Fibroblast of skin of left biceps (primary cell): Measurements from ENCODE around the gene KIF20A.
"Not testable (repeated sequence)": the region's sequence is repeated elsewhere in the genome, so short reads cannot be mapped to it uniquely, and the experiment has no call there.

Experiments used
- DNase-seq, 2 experiments: peaks; one replicate each; pipeline ENCODE4 v3.0.0-alpha.2; 2013; ENCODE audit warnings: low read depth in 2 of 2

Gene KIF20A

DNA sequence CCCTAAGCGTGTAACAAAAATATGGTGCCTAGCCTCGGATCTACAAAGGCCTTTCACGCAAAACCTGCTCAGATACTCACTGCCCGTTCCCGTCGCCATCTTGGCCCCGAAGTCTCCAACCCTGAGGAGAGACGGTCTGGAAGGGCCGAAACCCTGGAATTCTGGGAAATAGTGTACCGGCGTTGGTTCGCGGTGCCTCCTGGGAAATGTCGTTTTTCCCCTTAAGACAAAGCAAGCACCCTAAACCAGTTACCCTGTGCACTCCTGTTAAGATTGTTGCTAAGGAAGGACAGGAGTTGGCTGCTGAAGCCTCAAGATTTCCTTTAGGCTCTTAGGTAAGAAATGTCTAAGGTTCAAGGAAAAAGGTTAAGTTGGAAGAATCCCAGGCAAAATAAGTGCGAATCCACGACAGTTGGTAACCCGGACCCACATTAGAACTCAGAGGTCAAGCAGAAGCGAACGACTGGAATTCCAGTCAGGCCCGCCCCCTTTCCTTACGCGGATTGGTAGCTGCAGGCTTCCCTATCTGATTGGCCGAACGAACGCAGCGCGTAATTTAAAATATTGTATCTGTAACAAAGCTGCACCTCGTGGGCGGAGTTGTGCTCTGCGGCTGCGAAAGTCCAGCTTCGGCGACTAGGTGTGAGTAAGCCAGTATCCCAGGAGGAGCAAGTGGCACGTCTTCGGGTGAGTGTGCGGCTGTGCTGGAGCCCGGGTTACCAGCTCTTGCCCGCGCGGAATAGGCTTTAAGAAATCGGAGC, at the start of gene KIF20A, which contains the start of gene BRD8:
Gene KIF20A (plus strand): TSS at position 597 of the 761 bp plus-strand sequence. CDS start 569 bp downstream, outside the sequence.
Gene BRD8 (minus strand): TSS at position 115 of the 761 bp plus-strand sequence. CDS start 16 bp downstream, at position 99.
- peak; percentile 85 to 86 for DNase-seq

DNA sequence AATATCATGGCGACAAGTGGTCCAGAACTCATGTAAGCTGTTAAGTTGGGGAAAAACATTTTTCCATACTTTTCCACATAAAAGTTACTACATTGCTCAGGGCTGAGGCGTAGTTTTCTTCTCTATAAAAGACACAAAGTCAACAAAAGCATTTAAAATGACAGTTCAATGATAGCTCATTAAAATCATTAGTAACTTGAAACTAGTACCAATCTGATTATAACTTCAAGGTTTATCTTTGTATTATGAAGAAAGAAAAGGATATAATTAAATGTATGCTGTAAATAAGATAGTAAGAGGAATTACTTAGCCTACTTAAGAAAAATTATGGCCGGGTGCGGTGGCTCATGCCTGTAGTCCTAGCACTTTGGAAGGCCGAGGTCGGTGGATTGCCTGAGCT, 49.6 kb upstream of the KIF20A start:
- no peak for DNase-seq

DNA sequence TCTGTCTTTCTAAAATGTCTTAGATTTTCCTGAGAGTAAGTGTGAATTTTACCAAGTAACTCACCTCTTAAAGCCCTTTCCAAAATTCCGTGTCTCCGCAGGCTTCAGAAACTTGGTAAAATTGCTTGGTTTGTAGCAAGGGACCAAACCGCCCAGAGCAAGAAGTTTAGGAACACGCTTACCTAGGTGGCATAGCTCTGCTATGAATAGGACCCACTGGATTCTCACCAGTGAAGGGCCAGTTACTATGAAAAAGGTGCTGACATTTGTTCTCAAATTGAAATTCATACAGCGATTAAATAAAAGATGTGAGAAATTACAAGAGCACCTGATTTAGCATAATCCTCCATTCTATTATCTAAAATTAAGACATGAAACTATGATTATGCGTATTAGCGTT, 46.4 kb upstream of the KIF20A start:
- no peak for DNase-seq

DNA sequence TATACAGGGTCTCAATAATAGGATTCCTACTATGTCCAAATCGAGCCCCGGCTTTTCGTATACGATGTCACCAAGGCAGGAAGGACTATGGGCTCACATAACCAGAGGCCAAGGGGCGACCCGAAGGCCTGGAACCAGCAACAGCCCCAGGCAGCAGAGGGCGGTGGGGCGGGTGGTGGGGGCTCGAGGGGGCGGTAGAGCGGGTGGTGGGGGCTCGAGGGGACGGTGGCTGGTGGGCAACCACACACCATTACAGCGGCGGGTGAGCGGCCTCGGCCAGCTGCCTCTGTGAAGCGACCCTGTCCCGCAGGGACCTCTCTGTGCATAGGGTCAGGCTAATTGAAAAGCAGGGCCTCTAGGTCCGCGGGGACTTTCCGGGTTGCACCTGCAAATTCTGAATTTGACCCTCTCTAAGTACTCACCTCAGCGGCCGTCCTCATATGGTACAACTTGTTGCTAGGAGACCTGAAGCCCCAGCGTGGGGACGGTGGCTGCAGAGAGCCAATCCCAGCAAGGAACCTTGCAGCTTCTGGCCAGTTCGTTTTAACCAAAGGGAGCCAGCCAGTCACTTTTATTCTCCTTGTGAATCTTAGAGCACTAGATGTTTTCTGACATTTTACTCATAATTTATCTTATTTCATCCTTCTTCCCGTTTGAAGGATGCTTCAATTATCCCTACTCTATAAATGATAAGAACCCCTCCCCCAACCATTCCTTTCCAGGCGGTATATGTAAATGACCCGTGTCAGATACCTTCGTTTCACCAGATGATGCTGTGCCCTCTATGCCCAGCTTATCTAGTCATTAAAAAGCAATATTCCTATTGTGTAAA, 39.7 kb upstream of the KIF20A start, which contains the start of gene NME5:
Gene NME5 (minus strand): TSS at position 480 of the 832 bp plus-strand sequence. CDS start 648 bp downstream, outside the sequence.
- DNase-seq, result no peak

DNA sequence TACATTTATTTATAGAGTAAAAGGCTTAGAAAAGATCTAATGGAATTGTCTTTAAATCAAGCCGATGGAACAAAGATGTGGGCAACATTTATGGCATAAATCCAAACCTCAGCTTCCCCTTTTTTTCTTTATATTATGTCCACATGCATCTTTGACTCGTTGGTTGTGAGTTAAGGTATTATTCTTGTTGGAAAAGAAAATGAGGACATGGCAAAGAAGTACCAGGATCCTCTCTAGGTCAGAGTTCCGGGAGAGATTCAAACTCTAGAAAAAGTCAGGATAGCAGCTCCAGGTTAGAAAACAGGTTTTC, 39.2 kb upstream of the KIF20A start:
- DNase-seq, result no peak

DNA sequence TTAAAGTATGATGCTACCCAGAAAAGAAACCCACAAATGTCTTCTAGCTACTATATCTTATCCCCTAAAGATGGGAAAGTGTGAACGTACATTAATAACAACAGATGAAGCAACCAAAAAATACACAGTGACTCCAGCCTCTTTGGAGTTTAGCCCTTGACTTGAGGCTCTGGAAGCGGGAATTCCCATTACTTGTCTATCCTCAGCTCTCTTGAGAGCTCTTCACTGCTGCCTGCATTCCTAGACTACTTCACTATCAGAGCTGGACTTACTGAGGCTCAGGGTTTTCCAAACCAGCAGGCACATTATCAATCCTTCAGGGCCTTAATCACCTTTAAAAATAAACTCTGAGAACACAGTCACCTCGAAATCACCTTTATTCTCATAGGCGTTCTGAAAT, 38.6 kb upstream of the KIF20A start:
- DNase-seq, result no peak

DNA sequence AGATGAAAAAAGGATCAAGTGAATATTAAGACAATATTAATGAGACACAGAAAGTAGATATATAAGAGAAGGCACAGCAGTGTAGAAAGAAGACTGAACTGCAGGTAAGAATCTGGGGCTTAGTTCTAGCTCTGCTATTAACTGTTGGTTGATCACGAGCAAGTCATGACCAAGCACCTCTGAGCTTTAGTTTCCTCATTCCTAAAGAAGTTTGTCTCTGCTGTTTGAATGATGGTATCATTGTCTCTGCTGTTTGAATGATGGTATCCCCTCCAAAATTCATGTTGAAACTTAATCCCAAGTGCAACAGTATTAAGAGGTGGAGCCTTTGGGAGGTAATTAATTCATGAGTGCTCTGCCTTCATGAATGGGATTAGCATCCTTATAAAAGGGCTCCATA, 37.2 kb upstream of the KIF20A start:
- no peak for DNase-seq

DNA sequence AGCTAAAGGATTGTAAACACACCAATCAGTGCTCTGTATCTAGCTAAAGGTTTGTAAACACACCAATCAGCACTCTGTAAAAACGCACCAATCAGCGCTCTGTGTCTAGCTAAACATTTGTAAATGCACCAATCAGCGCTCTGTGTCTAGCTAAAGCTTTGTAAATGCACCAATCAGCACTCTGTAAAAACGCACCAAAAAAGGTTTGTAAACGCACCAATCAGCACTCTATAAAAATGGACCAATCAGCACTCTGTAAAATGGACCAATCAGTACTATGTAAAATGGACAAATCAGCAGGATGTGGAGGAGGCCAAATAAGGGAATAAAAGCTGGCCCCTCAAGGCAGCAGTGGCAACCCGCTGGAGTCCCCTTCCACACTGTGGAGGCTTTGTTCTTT, 35.3 kb upstream of the KIF20A start:
- DNase-seq, result not testable (repeated sequence)

DNA sequence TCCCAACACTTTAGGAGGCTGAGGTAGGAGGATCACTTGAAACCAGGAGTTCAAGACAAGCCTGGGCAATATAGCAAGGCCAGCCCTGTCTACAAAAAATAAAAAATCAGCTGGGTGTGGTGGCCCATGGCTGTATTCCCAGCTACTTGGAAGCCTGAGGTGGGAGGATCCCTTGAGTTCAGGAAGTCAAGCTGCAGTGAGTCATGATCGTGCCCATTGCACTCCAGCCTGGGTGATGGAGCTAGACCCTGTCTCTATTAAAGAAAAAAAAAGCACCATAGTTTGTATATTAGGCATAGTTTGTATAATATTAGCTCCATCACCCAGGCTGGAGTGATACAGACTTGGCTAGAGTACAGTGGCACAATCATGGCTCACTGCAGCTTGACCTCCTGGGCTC, 30.1 kb upstream of the KIF20A start:
- peak; percentile 18 to 28 for DNase-seq

DNA sequence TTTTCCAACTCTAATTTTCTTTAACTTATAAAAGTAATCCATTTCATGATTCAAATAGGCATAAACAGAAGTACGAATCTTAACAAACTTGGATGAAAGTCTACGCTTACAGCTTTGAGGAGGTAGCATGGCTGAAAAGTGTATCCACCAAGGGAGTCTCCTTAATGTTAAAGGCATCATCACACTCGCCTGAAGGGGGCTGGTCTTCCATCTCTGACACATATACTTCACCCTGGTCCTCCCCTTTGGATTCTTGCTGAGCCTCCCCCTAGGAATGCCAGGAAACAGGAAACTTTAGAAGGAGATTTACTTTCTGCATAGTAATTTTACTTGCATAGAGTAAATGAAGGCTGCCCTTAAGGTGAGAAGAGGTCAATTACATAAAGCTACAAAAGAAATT, 29.4 kb upstream of the KIF20A start:
- no peak for DNase-seq

DNA sequence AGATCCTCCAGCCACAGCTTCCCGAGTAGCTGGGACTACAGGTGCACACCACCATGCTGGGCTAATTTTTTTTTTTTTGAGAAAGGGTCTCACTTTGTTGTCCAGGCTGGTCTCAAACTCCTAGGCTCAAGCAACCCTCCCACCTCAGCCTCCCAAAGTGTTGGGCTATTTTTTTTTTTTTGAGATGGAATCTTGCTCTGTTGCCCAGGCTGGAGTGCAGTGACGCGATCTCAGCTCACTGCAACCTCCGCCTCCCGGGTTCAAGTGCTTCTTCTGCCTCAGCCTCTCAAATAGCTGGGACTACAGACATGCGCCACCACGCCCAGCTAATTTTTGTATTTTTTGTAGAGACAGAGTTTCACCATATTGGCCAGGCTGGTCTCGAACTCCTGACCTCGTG, 22.9 kb upstream of the KIF20A start:
- DNase-seq, result not testable (repeated sequence)

DNA sequence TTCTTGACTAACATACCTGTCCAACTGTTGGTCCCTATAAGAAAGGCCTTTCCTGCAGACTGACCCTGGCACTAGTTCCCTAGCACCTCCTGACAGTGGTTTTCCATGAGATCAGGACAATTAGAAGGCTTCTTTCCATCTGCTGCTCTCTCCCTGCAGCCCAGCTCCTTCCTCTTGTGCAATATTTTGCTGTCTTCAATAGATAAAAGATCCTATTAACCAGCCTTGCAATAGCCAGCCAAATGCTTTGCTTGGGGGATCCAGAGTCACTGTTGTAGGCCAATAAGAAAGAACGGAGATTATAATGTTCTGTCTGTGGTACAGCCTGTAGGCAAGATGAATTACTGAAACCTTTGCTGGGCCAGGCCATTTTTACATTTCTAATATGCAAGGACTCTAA, 21.3 kb upstream of the KIF20A start:
- no peak for DNase-seq

DNA sequence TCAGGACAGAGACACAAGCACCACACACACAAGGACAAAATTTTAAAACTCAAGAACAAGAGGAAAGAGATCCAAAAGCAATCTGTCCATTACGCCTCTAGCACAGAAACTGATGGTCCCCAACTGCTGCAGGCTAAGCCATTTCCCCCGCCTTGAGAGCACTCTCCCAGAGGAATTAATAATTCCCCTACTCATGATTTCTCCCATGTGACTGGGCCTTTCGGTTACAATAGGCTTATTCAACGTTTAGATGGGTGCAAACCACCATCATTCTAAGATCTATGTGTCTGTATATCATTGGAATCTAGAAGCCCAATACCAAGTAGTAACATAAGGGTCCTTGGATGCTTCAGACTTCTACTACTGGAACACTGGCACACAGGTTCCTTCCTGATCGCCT, 19.2 kb upstream of the KIF20A start:
- no peak for DNase-seq

DNA sequence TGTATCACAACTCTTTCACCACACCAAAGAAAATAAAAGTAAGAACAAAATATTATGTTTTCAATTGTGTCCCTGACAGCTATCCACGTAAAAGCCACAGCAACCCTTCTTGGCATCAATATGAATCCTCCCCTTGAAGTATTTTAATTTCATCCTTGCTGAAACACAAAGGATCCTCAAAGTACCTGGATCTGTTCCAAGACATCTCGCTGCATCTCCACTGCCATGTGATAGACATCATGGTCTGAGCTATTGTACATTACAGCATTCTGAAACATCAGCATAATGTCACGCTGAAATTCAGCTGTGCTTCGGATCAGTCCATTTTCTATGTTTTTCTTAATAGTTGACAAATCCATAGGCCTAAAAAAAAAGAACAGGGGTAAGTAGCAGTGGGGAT, 18.2 kb upstream of the KIF20A start:
- DNase-seq, result no peak

DNA sequence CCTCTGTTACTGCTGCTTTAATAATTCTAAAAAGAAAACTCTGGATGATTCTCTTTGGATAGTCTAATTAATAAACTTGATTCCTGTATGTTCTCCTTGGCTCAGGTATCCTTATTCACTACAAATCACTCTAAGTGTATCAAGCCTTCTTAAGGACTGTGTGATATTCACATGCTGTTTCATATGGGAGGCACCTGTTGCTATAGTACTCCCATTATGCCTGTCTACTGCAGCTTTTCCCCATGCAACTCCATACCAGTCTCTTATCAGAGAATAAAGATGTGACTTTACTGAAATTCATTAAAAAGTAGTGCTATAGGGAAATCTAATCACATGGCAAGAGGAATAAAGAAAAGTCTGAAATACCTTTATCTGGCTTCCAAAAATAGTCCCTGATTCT, 15.2 kb upstream of the KIF20A start:
- no peak for DNase-seq

DNA sequence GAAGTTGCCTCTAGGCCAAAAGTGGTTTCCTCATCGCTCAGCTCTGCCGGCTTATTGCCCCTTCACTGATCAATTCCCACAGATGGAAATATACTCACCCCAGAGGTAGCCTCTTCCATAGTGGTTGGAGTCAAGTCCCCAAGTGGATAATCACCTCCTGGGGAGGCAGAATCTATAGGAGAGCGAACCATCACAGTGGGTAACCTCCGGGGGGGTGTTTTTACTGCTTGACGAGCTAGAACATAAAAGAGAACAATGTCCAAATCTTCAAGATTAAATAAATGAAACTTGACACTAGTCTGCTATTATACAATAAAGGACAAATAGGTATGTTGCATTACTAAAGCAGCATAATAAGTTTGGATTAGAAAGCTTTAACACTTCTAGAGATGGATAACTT, 9.8 kb upstream of the KIF20A start:
- no peak for DNase-seq

DNA sequence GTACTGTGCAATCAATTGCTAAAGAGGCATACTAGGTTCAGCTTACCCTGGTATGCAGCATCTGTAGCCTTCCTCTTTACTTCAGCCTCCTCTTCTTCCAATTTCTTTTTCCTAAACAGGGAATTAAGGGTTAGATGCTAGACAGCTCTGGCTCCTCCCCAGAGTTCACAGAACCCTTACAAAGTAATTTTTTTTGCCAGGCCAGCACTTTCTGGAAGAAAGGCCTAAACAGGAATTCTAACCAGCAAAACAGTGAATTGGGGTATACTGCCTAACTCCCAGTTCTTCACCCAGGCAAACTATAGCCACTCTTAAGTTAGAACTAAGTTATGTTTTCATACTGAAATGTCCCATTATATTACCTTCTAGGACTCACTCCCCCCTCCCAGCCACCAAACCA, 8.6 kb upstream of the KIF20A start:
- no peak for DNase-seq

DNA sequence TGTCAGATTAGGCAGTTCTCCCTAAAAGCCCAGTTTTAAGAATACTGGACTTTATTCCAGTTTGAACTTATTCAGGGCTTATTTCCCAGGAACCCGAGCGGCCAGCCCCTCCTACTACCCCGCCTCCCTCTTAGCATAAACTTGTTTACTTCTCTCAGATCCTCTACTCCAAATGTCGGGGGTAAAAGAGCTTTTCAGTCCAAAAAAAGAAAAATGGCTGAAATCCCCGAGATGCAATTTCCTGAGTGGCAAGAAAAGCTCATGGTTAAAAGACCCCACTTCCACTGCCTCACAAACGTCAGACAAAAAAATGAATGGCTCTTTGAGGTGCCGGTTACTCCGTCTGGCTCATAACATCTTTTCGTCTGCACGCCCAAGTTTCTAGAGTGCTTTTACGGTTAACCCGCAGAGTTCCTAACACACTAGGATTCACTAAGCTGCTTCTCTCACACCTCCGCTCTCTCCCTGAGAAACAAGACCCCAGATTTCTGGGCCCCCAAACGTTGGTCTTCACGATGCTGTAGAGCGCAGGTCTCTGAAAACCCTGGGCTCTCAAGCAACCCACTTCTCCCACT, 884 bp upstream of the KIF20A start:
- DNase-seq, result no peak

DNA sequence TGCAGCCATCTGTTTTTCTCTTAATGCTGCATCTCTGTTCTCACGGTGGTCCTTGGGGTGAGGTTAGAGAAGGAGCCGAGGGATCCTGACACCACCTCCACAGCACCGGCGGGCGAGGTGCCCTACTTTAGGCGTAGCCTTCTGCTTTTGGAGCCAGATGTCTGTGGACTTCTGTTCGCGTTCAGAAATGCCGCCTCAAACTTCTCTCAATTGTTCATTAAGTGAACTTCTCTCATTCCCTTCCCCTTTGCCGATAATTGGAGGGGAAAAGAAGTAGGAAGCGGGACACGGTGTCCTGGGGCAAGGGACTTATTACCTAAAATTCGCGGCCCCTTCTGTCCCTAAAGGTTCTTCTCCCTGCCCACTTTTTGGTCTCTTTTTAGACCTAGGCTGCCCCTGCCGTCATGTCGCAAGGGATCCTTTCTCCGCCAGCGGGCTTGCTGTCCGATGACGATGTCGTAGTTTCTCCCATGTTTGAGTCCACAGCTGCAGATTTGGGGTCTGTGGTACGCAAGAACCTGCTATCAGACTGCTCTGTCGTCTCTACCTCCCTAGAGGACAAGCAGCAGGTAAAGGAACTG, 455 bp downstream of the KIF20A start:
- no peak for DNase-seq

DNA sequence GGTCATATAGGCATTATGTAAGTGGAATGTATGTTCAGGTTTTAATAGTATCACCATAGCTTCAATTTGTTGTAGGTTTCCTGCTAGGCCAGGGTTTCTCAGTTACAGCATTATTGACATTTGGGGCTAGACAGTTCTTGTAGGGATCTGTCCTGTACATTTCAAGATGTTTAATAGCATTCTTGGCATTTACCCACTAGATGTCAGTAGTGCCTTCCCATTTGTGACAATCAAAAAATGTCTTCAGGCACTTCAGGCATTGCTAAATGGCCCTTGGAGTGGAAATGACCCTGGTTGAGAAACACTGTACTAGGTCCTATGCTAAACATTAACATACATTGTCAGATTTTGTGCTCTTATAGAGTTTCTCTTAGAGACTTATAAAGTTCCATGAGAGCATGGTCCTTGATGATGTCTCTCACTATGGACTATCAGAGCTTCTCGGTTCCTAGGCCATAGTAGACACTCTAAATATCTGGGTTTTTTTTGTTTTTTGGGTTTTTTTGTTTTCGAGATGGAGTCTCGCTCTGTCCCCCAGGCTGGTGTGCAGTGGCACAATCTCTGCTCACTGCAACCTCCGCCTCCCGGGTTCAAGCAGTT, 1.4 kb downstream of the KIF20A start:
- peak; percentile 21 to 28 for DNase-seq

DNA sequence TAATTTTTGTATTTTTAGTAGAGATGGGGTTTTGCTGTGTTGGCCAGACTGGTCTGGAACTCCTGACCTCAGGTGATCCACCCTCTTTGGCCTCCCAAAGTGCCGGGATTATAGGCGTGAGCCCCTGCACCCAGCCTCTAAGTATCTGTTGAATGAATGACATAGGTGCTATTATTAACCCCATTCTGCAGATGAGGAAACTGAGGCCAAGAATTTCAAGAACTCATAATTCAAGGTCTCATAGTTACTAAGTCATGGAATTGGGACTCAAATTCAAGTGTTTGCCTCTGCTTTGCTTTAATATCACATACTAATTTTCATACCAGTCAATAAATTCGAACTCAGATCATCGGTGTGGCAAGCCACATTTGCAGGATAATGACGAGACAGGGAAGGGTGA, 1.9 kb downstream of the KIF20A start:
- DNase-seq, result no peak

DNA sequence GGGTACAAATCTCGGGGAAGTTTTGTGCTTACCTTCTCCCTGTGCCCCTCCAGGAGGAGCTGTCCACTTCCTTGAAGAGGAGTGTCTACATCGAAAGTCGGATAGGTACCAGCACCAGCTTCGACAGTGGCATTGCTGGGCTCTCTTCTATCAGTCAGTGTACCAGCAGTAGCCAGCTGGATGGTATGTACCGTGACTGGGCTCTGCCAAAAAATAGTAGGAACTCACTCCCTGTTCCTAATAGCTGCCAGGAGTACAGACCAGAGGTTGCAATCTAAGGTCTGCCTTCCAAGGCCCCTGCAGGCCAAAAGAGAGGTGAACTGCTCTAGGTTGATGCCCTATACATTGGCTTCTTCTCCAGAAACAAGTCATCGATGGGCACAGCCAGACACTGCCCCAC, 3.9 kb downstream of the KIF20A start:
- DNase-seq, result no peak
